ENCODE results near the gene NSD2.

GRCh38 chr4:1862961-1863296, 8.3 kb upstream of the NSD2 start:
- TF ChIP-seq CTCF (IDR thresholded peaks at IDR 0.05) (no peak), POLR2A (IDR thresholded peaks at IDR 0.05) (no peak)

Data from right lobe of liver (tissue), 4 donors.